HEK293 (cell line): ENCODE results near the gene IBSP.

Experiments
- CTCF ChIA-PET: fragments of 350-600 bp; formaldehyde crosslinking; extraction: SDS; loops from one replicate; lab custom pipeline; 2021; ENCODE audit warnings: antibody characterized with exemption; lab: Yijun Ruan, JAX
- POLR2A ChIA-PET: fragments of 300-600 bp; formaldehyde crosslinking; extraction: SDS; loops from one replicate; lab custom pipeline; 2020; ENCODE audit warnings: antibody characterized with exemption, inconsistent platforms; lab: Yijun Ruan, JAX
- H3K27ac ChIP-seq: fragments of 200-500 bp; sonication (Bioruptor generic); 2 replicates; pipeline ENCODE4 v1.5.1; 2014; ENCODE audit warnings: low read depth, low read length, control low read depth, inconsistent platforms; ENCODE audit errors: extremely low read depth
- H3K36me3 ChIP-seq, 2 experiments: fragments of 200-500 bp in 1 of 2; sonication (Bioruptor generic) in 1 of 2; 1 replicate in 1 of 2; 2 replicates in 1 of 2; pipeline ENCODE4 v1.5.1; 2014 to 2017; ENCODE audit warnings: inconsistent platforms in 2 of 2, low read length in 2 of 2; ENCODE audit not compliant: control insufficient read depth in 2 of 2, insufficient read depth in 1 of 2
- H3K4me1 ChIP-seq: fragments of 200-500 bp; sonication (Bioruptor generic); 2 replicates; pipeline ENCODE4 v1.5.1; 2014; ENCODE audit warnings: mild to moderate bottlenecking, low read length, inconsistent platforms; ENCODE audit not compliant: control insufficient read depth, insufficient read depth
- H3K4me3 ChIP-seq: 2 replicates; pipeline ENCODE4 v1.5.1; 2011; ENCODE audit warnings: low read depth, mild to moderate bottlenecking, control low read depth, low read length, moderate library complexity
- H3K9me3 ChIP-seq: fragments of 200-500 bp; sonication (Bioruptor generic); 2 replicates; pipeline ENCODE4 v1.5.1; 2014; ENCODE audit warnings: low read depth, low read length, inconsistent platforms; ENCODE audit not compliant: control insufficient read depth, insufficient read depth
- GLI2 ChIP-seq: fragments of 450-650 bp; formaldehyde crosslinking; IDR thresholded peaks from 2 replicates; pipeline ENCODE4; 2017; ENCODE audit warnings: missing biosample characterization, missing genetic modification characterization, low read depth, borderline replicate concordance
- GLIS1 ChIP-seq: fragments of 450-650 bp; formaldehyde crosslinking; IDR thresholded peaks from 2 replicates; pipeline ENCODE4 v1.5.1; 2016; ENCODE audit warnings: missing biosample characterization, missing genetic modification characterization
- KLF16 ChIP-seq: fragments of 450-650 bp; formaldehyde crosslinking; IDR thresholded peaks from 2 replicates; pipeline ENCODE4 v1.5.1; 2017; ENCODE audit warnings: missing biosample characterization, missing genetic modification characterization
- KLF7 ChIP-seq: fragments of 450-650 bp; formaldehyde crosslinking; IDR thresholded peaks from 2 replicates; pipeline ENCODE4 v1.5.1; 2016; ENCODE audit warnings: missing biosample characterization, missing genetic modification characterization, borderline replicate concordance
- ZBTB49 ChIP-seq: fragments of 450-650 bp; formaldehyde crosslinking; IDR thresholded peaks from 2 replicates; pipeline ENCODE4 v1.5.1; 2016; ENCODE audit warnings: missing biosample characterization, missing genetic modification characterization, low read depth
- ZNF140 ChIP-seq: fragments of 450-650 bp; formaldehyde crosslinking; IDR thresholded peaks from 2 replicates; pipeline ENCODE4 v1.5.1; 2016; ENCODE audit warnings: missing biosample characterization, missing genetic modification characterization
- ZNF24 ChIP-seq: fragments of 450-650 bp; formaldehyde crosslinking; IDR thresholded peaks from 2 replicates; pipeline ENCODE4 v1.5.1; 2016; ENCODE audit warnings: missing biosample characterization, missing genetic modification characterization
- ZNF274 ChIP-seq, 2 experiments: fragments of 200-500 bp in 1 of 2; fragments of 450-650 bp in 1 of 2; sonication (Bioruptor generic) in 1 of 2; formaldehyde crosslinking in 1 of 2; IDR thresholded peaks; 2 replicates each; pipeline versions ENCODE4 v1.5.1 to v1.6.1; 2014 to 2016; ENCODE audit warnings: borderline replicate concordance in 1 of 2, inconsistent platforms in 1 of 2, low read length in 1 of 2, missing biosample characterization in 1 of 2, missing genetic modification characterization in 1 of 2
- ZNF350 ChIP-seq: fragments of 450-650 bp; formaldehyde crosslinking; IDR thresholded peaks from 2 replicates; pipeline ENCODE4 v1.5.0; 2017; ENCODE audit warnings: missing biosample characterization, mild to moderate bottlenecking, missing genetic modification characterization
- ZNF394 ChIP-seq: fragments of 450-650 bp; formaldehyde crosslinking; IDR thresholded peaks from 2 replicates; pipeline ENCODE4 v1.5.1; 2016; ENCODE audit warnings: missing biosample characterization, missing genetic modification characterization, mild to moderate bottlenecking, moderate library complexity, borderline replicate concordance
- ZNF433 ChIP-seq: fragments of 450-650 bp; formaldehyde crosslinking; IDR thresholded peaks from 2 replicates; pipeline ENCODE4 v1.5.1; 2016; ENCODE audit warnings: missing biosample characterization, missing genetic modification characterization, low read depth
- ZNF510 ChIP-seq: fragments of 450-650 bp; formaldehyde crosslinking; IDR thresholded peaks from 2 replicates; pipeline ENCODE4 v1.5.1; 2018; ENCODE audit warnings: mild to moderate bottlenecking, missing genetic modification characterization, missing biosample characterization; ENCODE audit not compliant: insufficient replicate concordance
- ZNF521 ChIP-seq: fragments of 450-650 bp; formaldehyde crosslinking; IDR thresholded peaks from 2 replicates; pipeline ENCODE4 v1.5.1; 2017; ENCODE audit warnings: missing biosample characterization, mild to moderate bottlenecking, missing genetic modification characterization
- ZNF530 ChIP-seq: fragments of 450-650 bp; formaldehyde crosslinking; IDR thresholded peaks from 2 replicates; pipeline ENCODE4 v1.5.1; 2016; ENCODE audit warnings: low read depth, missing biosample characterization, missing genetic modification characterization
- ZNF585B ChIP-seq: fragments of 450-650 bp; formaldehyde crosslinking; IDR thresholded peaks from 2 replicates; pipeline ENCODE4 v1.5.1; 2016; ENCODE audit warnings: missing biosample characterization, missing genetic modification characterization
- ZNF747 ChIP-seq: fragments of 450-650 bp; formaldehyde crosslinking; IDR thresholded peaks from 2 replicates; pipeline ENCODE4 v1.5.1; 2016; ENCODE audit warnings: missing biosample characterization, missing genetic modification characterization
- ZNF776 ChIP-seq: fragments of 450-650 bp; formaldehyde crosslinking; IDR thresholded peaks from 2 replicates; pipeline ENCODE4 v1.5.0; 2017; ENCODE audit warnings: missing biosample characterization, missing genetic modification characterization, borderline replicate concordance
- TF ChIP-seq, protein P1 (sequence below): fragments of 450-650 bp; formaldehyde crosslinking; IDR thresholded peaks from 2 replicates; pipeline ENCODE4 v1.5.1; 2016; ENCODE audit warnings: missing biosample characterization, missing genetic modification characterization
- TF ChIP-seq, protein P2 (sequence below): fragments of 450-650 bp; formaldehyde crosslinking; IDR thresholded peaks from 2 replicates; pipeline ENCODE4 v1.5.1; 2017; ENCODE audit warnings: missing biosample characterization, missing genetic modification characterization
- TF ChIP-seq, protein P3 (sequence below): fragments of 450-650 bp; IDR thresholded peaks from 2 replicates; pipeline ENCODE4 v1.5.1; 2018; ENCODE audit warnings: missing biosample characterization, mild to moderate bottlenecking, missing genetic modification characterization
- TF ChIP-seq, protein P4 (sequence below): fragments of 450-650 bp; formaldehyde crosslinking; IDR thresholded peaks from 2 replicates; pipeline ENCODE4 v1.5.1; 2016; ENCODE audit warnings: missing biosample characterization, missing genetic modification characterization

The IBSP gene

GRCh38 chr4:87856816-87857215 is 57.5 kb downstream of the IBSP start:
- H3K9me3 ChIP-seq, result no peaks in the 10 kb centered on the region
- ChIA-PET CTCF (interaction anchor here (0.6 to 2.1 kb wide), 4 partner anchors 117 to 355 kb away, joined by 3 to 12 read pairs (median 4); no protein-coding TSS in a partner anchor), POLR2A (no interaction called here)
- H3K4me1 ChIP-seq, result no peaks in the 10 kb centered on the region
- no peak overlapping the region for H3K4me3 ChIP-seq
- H3K27ac ChIP-seq, result no peak overlapping the region
- TF ChIP-seq ZNF394 (tag by site-specific recombination), result no peak
- TF ChIP-seq ZNF274 (IDR thresholded peaks at IDR 0.05; ENCODE audit: low read length), result no peak
- TF ChIP-seq ZNF274 (tag by site-specific recombination; IDR thresholded peaks at IDR 0.05; ENCODE audit: borderline replicate concordance), result no peak
- no peak for TF ChIP-seq ZNF350
- no peak for TF ChIP-seq GLIS1 (tag by site-specific recombination)
- TF ChIP-seq KLF7 (tag by site-specific recombination), result no peak
- TF ChIP-seq ZNF585B (tag by site-specific recombination), result no peak
- no peak for TF ChIP-seq KLF16 (tag by site-specific recombination)
- no peak for TF ChIP-seq ZNF140
- no peak for TF ChIP-seq GLI2 (tag by site-specific recombination)
- no peak for TF ChIP-seq ZNF510 (tag by site-specific recombination)
- TF ChIP-seq, protein P1, sequence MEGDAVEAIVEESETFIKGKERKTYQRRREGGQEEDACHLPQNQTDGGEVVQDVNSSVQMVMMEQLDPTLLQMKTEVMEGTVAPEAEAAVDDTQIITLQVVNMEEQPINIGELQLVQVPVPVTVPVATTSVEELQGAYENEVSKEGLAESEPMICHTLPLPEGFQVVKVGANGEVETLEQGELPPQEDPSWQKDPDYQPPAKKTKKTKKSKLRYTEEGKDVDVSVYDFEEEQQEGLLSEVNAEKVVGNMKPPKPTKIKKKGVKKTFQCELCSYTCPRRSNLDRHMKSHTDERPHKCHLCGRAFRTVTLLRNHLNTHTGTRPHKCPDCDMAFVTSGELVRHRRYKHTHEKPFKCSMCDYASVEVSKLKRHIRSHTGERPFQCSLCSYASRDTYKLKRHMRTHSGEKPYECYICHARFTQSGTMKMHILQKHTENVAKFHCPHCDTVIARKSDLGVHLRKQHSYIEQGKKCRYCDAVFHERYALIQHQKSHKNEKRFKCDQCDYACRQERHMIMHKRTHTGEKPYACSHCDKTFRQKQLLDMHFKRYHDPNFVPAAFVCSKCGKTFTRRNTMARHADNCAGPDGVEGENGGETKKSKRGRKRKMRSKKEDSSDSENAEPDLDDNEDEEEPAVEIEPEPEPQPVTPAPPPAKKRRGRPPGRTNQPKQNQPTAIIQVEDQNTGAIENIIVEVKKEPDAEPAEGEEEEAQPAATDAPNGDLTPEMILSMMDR (tag by site-specific recombination), result no peak
- TF ChIP-seq ZBTB49 (tag by site-specific recombination), result no peak
- TF ChIP-seq ZNF521 (tag by site-specific recombination), result no peak
- TF ChIP-seq, protein P2, sequence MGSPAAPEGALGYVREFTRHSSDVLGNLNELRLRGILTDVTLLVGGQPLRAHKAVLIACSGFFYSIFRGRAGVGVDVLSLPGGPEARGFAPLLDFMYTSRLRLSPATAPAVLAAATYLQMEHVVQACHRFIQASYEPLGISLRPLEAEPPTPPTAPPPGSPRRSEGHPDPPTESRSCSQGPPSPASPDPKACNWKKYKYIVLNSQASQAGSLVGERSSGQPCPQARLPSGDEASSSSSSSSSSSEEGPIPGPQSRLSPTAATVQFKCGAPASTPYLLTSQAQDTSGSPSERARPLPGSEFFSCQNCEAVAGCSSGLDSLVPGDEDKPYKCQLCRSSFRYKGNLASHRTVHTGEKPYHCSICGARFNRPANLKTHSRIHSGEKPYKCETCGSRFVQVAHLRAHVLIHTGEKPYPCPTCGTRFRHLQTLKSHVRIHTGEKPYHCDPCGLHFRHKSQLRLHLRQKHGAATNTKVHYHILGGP (tag by site-specific recombination), result no peak
- no peak for TF ChIP-seq ZNF747 (tag by site-specific recombination)
- TF ChIP-seq ZNF24 (tag by site-specific recombination), result no peak
- TF ChIP-seq, protein P3, sequence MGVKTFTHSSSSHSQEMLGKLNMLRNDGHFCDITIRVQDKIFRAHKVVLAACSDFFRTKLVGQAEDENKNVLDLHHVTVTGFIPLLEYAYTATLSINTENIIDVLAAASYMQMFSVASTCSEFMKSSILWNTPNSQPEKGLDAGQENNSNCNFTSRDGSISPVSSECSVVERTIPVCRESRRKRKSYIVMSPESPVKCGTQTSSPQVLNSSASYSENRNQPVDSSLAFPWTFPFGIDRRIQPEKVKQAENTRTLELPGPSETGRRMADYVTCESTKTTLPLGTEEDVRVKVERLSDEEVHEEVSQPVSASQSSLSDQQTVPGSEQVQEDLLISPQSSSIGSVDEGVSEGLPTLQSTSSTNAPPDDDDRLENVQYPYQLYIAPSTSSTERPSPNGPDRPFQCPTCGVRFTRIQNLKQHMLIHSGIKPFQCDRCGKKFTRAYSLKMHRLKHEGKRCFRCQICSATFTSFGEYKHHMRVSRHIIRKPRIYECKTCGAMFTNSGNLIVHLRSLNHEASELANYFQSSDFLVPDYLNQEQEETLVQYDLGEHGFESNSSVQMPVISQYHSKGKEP (tag by site-specific recombination), result no peak
- no peak for TF ChIP-seq ZNF433 (tag by site-specific recombination)
- H3K36me3 ChIP-seq, result no peaks in the 10 kb centered on the region

- Histone ChIP-seq H3K9me3 (no peaks in the 10 kb centered on the region), H3K4me3 (no peak overlapping the region), H3K27ac (no peak overlapping the region), H3K4me1 (no peaks in the 10 kb centered on the region), H3K36me3 (no peaks in the 10 kb centered on the region)
- POLR2A ChIA-PET, result interaction anchor here (0.5 kb wide), 1 partner anchor 309 kb away, joined by 3 read pairs; no protein-coding TSS in a partner anchor
- CTCF ChIA-PET, result interaction anchor here (0.5 to 2.1 kb wide), 3 partner anchors 8 to 354 kb away, joined by 4 to 12 read pairs (median 5); no protein-coding TSS in a partner anchor
- no peak for TF ChIP-seq ZNF776
- TF ChIP-seq ZNF530 (tag by site-specific recombination), result no peak
- TF ChIP-seq, protein P4, sequence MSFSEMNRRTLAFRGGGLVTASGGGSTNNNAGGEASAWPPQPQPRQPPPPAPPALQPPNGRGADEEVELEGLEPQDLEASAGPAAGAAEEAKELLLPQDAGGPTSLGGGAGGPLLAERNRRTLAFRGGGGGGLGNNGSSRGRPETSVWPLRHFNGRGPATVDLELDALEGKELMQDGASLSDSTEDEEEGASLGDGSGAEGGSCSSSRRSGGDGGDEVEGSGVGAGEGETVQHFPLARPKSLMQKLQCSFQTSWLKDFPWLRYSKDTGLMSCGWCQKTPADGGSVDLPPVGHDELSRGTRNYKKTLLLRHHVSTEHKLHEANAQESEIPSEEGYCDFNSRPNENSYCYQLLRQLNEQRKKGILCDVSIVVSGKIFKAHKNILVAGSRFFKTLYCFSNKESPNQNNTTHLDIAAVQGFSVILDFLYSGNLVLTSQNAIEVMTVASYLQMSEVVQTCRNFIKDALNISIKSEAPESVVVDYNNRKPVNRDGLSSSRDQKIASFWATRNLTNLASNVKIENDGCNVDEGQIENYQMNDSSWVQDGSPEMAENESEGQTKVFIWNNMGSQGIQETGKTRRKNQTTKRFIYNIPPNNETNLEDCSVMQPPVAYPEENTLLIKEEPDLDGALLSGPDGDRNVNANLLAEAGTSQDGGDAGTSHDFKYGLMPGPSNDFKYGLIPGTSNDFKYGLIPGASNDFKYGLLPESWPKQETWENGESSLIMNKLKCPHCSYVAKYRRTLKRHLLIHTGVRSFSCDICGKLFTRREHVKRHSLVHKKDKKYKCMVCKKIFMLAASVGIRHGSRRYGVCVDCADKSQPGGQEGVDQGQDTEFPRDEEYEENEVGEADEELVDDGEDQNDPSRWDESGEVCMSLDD (tag by site-specific recombination), result no peak
These were observed 58.4 kb downstream of the IBSP start for GRCh38 chr4:87857789-87858188.
